Brain microvascular endothelial cell (primary cell): Measurements from ENCODE around the gene TP53TG5.

Experiments
- DNase-seq: peaks from one replicate; pipeline ENCODE4 v3.0.0-alpha.2; 2020
- H3K27ac ChIP-seq: fragments of 250-450 bp; sonication (Bioruptor Pico); 2 replicates; pipeline ENCODE4 v1.5.1; 2020; ENCODE audit warnings: mild to moderate bottlenecking, moderate library complexity
- H3K27me3 ChIP-seq: fragments of 250-450 bp; sonication (Bioruptor Pico); replicated peaks from 2 replicates; pipeline ENCODE4 v1.5.1; 2020; ENCODE audit warnings: mild to moderate bottlenecking
- H3K36me3 ChIP-seq: fragments of 250-450 bp; sonication (Bioruptor Pico); replicated peaks from 2 replicates; pipeline ENCODE4 v1.5.1; 2020; ENCODE audit warnings: mild to moderate bottlenecking
- H3K4me3 ChIP-seq: 2 replicates; pipeline ENCODE4 v1.5.1; 2011; ENCODE audit warnings: low read depth, mild to moderate bottlenecking, control low read depth, low read length, moderate library complexity
- CTCF ChIP-seq: IDR thresholded peaks from 2 replicates; pipeline ENCODE4 v1.5.1; 2011; ENCODE audit warnings: low read depth, mild to moderate bottlenecking, moderate library complexity, low read length, control low read depth, inconsistent platforms; ENCODE audit errors: missing control alignments
- in situ Hi-C: cut with HindIII; loops from 2 replicates; pipeline ENCODE4 v1.10.0; 2017; ENCODE audit warnings: low sequenced_read_pairs, low pct_ligation_motif_present

Gene TP53TG5

GRCh38 chr20:45420125-45420524 is 42.0 kb upstream of the TP53TG5 start:
- in situ Hi-C loops, result no loop called here
- DNase-seq, result no peak
- peak overlapping the region; percentile 66 for H3K27ac ChIP-seq

DNA sequence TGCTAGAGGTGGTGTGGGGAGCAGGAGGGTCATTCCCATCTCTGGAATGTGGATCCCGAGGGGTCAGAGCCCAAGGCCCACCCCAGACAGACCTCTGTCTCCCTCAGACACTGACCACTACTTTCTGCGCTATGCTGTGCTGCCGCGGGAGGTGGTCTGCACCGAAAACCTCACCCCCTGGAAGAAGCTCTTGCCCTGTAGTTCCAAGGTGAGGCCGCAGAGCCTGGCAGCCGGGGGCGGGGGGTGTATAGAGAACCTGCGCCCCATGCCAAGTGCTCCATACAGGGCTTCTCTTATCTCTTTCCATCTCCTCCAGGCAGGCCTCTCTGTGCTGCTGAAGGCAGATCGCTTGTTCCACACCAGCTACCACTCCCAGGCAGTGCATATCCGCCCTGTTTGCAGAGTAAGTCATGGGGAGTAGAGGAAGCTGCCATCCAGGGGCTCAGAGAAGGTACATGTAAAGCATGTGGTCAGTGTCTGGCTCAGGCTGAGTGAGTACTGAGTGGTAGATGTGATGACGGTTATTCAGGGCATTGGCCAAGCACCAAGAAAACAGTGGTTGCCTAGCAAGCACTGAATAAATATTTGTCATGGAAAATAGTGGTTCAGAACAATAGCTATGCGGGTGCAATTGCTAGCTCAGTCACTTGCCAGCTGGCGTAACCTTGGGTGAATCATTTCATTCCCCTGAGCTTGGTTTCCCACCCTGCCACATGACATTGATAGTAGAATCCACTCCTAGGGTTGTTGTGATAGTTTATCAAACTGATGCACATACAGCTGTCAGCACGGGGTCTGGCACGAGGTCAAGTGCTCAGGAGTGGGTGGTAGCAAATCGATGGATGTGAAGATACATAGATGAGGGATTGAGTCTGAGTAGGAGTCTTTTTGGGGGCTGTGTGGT is 41.3 kb upstream of the TP53TG5 start:
- peak; percentile 98 for DNase-seq
- H3K36me3 ChIP-seq, result peaks cover 22% of the 10 kb centered on the region
- no peaks in the 10 kb centered on the region for H3K27me3 ChIP-seq
- H3K4me3 ChIP-seq, result no peak overlapping the region
- in situ Hi-C loops, result no loop called here
- H3K27ac ChIP-seq, result peak overlapping the region; percentile 90
- peak; percentile 10 for TF ChIP-seq CTCF

More at GRCh38 chr20:45420125-45420524, 42.0 kb upstream of the TP53TG5 start:
- Histone ChIP-seq H3K36me3 (peaks cover 22% of the 10 kb centered on the region), H3K4me3 (no peak overlapping the region), H3K27me3 (no peaks in the 10 kb centered on the region)
- TF ChIP-seq CTCF, result no peak

DNA sequence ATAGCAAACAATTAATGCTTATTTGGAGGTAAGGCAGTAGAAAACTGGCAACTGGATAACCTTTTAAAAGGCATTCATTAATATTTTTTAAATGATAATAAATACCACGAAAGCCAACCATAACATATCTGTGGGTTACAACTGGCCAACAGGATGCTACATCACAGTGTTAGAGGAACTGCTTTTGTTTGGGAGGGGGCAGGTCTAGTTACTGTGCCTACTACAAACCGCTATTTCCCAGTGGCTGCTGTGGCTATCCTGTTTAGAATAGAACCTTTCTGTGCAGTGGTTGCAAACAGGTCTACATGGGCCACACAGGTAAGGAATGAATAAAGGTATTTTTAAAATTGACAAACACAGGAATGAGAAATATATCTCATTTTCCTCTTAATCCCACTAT is 38.8 kb upstream of the TP53TG5 start:
- in situ Hi-C loops, result no loop called here
- H3K27ac ChIP-seq, result no peak overlapping the region
- no peaks in the 10 kb centered on the region for H3K27me3 ChIP-seq
- no peak for TF ChIP-seq CTCF
- peak overlapping the region; percentile 95 for H3K4me3 ChIP-seq
- peaks cover 22% of the 10 kb centered on the region for H3K36me3 ChIP-seq
- no peak for DNase-seq

GRCh38 chr20:45415822-45416637 is 37.9 kb upstream of the TP53TG5 start, which contains the start of gene PIGT:
TSS of gene PIGT (plus strand) at chr20:45416141. CDS start at chr20:45416157, 16 bp downstream.
- no peak for TF ChIP-seq CTCF
- Histone ChIP-seq H3K4me3 (peak within 1 kb of the TSS; percentile 95), H3K27ac (peak within 1 kb of the TSS; percentile 66), H3K36me3 (peaks cover 14% of the 10 kb centered on the region), H3K27me3 (no peaks in the 10 kb centered on the region)
- peak; percentile 76 for DNase-seq
- in situ Hi-C loops, result no loop called here

DNA sequence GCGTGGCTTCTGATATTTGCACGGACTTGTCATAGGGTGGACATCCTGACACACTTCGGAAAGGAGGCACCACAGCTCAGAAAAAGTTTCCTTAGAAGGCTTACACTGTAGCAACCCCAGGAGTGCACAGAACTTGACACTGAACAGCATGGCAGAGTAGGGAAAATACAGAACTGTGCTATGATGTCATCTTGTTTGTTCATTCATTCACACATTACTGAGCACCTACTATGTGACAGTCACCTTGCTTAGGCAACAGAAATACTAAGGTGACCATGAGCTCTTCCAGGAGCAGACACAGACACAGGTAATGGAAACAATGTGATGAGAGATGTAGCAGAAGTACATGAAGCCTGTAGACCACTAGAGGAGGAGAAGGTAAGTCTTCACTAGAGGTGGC is 35.4 kb upstream of the TP53TG5 start:
- TF ChIP-seq CTCF, result no peak
- H3K4me3 ChIP-seq, result no peak overlapping the region
- H3K27ac ChIP-seq, result no peak overlapping the region
- H3K27me3 ChIP-seq, result no peaks in the 10 kb centered on the region
- in situ Hi-C loops, result no loop called here
- peaks cover 3% of the 10 kb centered on the region for H3K36me3 ChIP-seq
- no peak for DNase-seq
